Measurements from ENCODE around the gene ADAT3. TPM values are rescaled to one million over a fixed set of nuclear protein-coding genes. Genes with fewer than 3 reads are reported as not detected.

ADAT3 gene
- total and polyA plus RNA-seq, 8 donors: 4.2 to 75.9 (median 6.3) TPM

DNA sequence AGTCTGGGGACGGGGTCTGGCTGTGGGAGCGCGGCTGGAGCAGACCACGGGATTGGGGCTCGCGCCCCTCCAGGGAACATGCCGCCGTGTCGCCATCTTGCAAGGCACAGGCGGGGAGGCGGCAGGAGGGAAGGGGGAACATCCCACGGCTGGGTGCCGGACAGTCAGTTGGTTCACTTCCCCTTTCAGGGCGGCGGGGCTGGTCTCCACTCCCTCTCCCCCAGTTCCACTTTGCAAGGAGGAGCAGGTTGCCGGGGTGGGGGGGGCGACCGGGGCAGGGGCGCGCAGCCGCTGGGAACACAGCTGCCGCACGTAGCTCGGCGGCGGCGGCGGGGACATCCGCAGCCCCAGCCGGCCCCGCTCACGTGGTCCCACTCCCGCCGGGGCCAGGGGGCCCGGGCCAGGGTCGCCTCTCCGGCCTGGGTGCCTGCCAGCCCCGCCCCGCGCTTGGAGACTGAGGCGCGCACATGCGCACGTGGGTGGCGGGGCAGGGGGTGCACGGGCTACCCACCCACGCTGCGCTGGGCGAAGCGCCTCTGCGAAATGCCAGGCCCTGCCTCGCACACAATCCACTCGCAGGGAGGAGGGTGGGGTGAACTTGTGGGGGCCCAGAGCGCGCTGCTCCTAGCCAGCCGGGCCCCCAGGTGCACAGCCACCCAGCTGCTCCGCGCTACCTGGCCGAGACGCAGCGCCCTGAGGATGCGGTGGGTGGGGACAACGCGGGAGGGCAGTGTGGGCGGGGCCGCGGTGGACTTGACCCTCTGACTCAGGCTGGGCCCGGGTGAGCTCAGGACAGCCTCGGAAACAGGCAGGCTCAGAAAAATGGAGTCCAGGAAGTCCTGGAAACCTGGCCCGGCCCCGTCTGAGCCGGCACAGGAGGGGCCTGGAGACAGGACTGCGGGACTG is 48.2 kb upstream of the ADAT3 start:
- H3K9me3 ChIP-seq: no peaks in the 10 kb centered on the region
- H3K4me1 ChIP-seq: peaks cover 96 to 100% (median 100%) of the 10 kb centered on the region in 4 donors
- DNase-seq: peak; percentile 92 to 95
- peak overlapping the region; percentile 44 to 55 (median 48) for H3K4me3 ChIP-seq
- 1 to 12% (median 5%) methylated on average over 18 to 70 of the region's 73 CpGs for WGBS, 5 donors
- peaks cover 0 to 15% (median 0%) of the 10 kb centered on the region in 3 donors for H3K27me3 ChIP-seq
- H3K36me3 ChIP-seq: peaks cover 0 to 8% (median 2%) of the 10 kb centered on the region in 4 donors
- TF ChIP-seq POLR2AphosphoS5 (IDR thresholded peaks at IDR 0.05) (peak in 1 of 3 donors; percentile 86), POLR2A (IDR thresholded peaks at IDR 0.05) (peak in 1 of 4 donors; percentile 13), EP300 (IDR thresholded peaks at IDR 0.05) (no peak)
- intact Hi-C loops (cut with DNase I; ENCODE audit: low total_unique reads): no loop called here
- H3K27ac ChIP-seq: peak overlapping the region; percentile 85 to 94 (median 91)

DNA sequence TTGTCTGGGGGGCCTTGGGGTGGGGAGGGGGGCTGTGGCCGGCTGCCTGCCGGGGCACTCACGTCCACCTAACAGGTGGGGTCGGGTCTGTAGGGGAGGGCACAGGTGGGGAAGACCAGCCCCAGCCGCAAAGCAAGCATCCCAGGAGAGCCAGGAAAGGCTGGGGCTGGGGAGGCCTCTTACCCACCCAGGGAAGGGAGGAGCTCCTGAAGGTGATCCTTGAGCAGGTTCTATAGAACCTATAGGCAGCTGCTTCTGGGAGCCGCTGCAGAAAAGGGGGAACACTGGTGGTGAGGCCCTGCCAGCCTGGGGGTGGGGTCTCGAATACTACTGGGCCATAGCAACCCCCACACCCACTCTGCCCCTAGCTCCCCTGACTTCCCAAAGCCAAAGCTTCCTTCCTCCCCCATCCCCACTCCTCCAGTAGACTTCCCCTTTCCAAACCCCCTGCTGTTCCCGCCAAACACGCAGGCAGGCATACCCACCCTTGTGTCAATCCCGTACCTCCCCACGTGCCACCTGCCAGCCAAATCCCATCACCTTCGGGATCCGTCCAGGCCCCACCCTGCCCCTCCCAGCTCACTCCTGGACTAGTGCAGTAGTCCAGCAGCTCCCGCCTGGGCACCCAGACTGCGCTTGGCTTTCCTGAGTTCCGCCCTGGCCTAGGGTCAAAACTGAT is 47.4 kb upstream of the ADAT3 start:
- Histone ChIP-seq H3K27ac (peak overlapping the region; percentile 85 to 94 (median 88)), H3K36me3 (peaks cover 0 to 8% (median 2%) of the 10 kb centered on the region in 4 donors), H3K27me3 (peaks cover 0 to 9% (median 0%) of the 10 kb centered on the region in 3 donors), H3K4me1 (peaks cover 94 to 98% (median 97%) of the 10 kb centered on the region in 4 donors), H3K4me3 (peak overlapping the region; percentile 44 to 55 (median 48)), H3K9me3 (no peaks in the 10 kb centered on the region)
- 22 to 41% (median 36%) methylated on average over 15 to 16 of the region's 16 CpGs for WGBS, 5 donors
- intact Hi-C loops (cut with DNase I; ENCODE audit: low total_unique reads): no loop called here
- no peak for TF ChIP-seq EP300 (IDR thresholded peaks at IDR 0.05)
- TF ChIP-seq POLR2AphosphoS5 (IDR thresholded peaks at IDR 0.05): no peak
- TF ChIP-seq POLR2A (IDR thresholded peaks at IDR 0.05): no peak
- TF ChIP-seq, protein P1, sequence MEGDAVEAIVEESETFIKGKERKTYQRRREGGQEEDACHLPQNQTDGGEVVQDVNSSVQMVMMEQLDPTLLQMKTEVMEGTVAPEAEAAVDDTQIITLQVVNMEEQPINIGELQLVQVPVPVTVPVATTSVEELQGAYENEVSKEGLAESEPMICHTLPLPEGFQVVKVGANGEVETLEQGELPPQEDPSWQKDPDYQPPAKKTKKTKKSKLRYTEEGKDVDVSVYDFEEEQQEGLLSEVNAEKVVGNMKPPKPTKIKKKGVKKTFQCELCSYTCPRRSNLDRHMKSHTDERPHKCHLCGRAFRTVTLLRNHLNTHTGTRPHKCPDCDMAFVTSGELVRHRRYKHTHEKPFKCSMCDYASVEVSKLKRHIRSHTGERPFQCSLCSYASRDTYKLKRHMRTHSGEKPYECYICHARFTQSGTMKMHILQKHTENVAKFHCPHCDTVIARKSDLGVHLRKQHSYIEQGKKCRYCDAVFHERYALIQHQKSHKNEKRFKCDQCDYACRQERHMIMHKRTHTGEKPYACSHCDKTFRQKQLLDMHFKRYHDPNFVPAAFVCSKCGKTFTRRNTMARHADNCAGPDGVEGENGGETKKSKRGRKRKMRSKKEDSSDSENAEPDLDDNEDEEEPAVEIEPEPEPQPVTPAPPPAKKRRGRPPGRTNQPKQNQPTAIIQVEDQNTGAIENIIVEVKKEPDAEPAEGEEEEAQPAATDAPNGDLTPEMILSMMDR (IDR thresholded peaks at IDR 0.05): no peak
- DNase-seq: peak in 1 of 2 donors; percentile 51

DNA sequence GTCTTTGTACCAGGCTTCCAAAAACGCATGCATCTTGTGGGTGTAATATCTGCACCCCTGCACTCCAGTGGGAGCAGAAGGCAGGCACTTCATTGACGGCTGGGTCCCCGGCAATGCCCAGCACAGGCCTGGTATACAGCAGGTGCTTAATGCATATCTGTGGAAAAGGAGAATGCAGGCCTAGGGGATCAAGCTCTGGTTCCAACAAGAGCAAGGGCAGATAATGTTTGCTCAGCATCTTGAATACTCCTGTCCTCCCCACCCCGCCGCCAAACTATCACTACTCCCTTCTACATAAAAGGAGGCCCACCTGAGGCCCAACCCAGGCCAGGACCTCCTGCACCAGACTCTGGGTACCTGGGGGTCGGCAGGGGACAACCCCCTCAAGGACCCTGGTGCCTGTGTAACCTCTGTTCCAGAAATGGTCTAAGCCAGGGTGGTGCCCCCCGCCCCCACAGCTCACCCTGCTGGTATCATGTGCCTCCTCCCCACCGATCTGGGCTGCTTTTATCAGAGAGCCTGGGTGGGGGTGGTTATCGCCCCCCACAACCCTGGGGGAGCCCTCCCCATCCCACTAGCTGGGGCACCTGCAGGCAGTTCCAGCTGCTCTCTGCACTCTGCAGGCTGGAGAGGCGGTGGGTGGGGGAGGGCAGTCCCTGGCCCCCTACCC is 46.7 kb upstream of the ADAT3 start:
- Histone ChIP-seq H3K4me1 (peaks cover 88 to 91% (median 90%) of the 10 kb centered on the region in 4 donors), H3K27me3 (peaks cover 0 to 9% (median 0%) of the 10 kb centered on the region in 3 donors), H3K4me3 (no peak overlapping the region), H3K9me3 (no peaks in the 10 kb centered on the region), H3K27ac (peak overlapping the region in 4 of 5 donors; percentile 85 to 94 (median 90)), H3K36me3 (peaks cover 0 to 8% (median 2%) of the 10 kb centered on the region in 4 donors)
- no peak for DNase-seq
- intact Hi-C loops (cut with DNase I; ENCODE audit: low total_unique reads): no loop called here
- WGBS, 5 donors: 49 to 67% (median 54%) methylated on average over 6 to 10 of the region's 10 CpGs
- TF ChIP-seq, protein P1 (IDR thresholded peaks at IDR 0.05): no peak
- no peak for TF ChIP-seq POLR2AphosphoS5 (IDR thresholded peaks at IDR 0.05)
- no peak for TF ChIP-seq POLR2A (IDR thresholded peaks at IDR 0.05)
- TF ChIP-seq EP300 (IDR thresholded peaks at IDR 0.05): no peak

DNA sequence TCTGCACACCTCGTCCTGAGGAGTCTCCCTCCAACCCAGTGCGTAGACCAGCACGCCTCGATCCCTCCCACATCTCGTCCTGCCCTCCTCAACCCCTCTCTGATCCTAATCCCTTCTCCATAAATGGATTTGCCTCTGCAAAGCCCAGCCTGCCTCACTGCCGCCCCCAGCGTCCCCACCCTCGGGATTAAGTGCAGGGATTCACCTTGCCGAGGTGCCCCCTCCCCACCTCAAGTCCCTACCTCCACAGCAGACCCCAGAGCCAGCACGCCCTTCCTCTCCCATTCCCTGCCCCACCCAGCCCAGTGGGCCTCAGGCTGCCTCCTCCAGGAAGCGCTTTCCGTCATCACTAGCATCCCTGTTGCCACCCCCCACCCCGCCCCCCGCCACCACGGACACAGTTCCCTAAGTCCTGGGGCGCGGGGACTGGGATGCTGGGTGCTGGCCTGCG is 45.8 kb upstream of the ADAT3 start:
- TF ChIP-seq POLR2AphosphoS5 (IDR thresholded peaks at IDR 0.05) (no peak), POLR2A (IDR thresholded peaks at IDR 0.05) (no peak), EP300 (IDR thresholded peaks at IDR 0.05) (no peak)
- TF ChIP-seq, protein P1 (IDR thresholded peaks at IDR 0.05): no peak
- peak overlapping the region in 4 of 5 donors; percentile 35 to 93 (median 86) for H3K27ac ChIP-seq
- H3K4me3 ChIP-seq: peak overlapping the region in 2 of 4 donors; percentile 17 to 66
- H3K9me3 ChIP-seq: no peaks in the 10 kb centered on the region
- intact Hi-C loops (cut with DNase I; ENCODE audit: low total_unique reads): no loop called here
- H3K36me3 ChIP-seq: peaks cover 0 to 1% (median under 1%) of the 10 kb centered on the region in 4 donors
- H3K27me3 ChIP-seq: peaks cover 0 to 9% (median 0%) of the 10 kb centered on the region in 3 donors
- peak in 1 of 2 donors; percentile 57 for DNase-seq
- peaks cover 80 to 85% (median 82%) of the 10 kb centered on the region in 4 donors for H3K4me1 ChIP-seq
- WGBS, 5 donors: 49 to 65% (median 60%) methylated on average over 18 of the region's 18 CpGs

Data from stomach (tissue), 9 donors.